RWPE2 (cell line): ENCODE data around the gene PHF2.

Experiments used
- ATAC-seq: fragments of 200-7000 bp; cut with Tn5 transposase; 3 replicates; pipeline ENCODE4 v1.9.1; 2021; ENCODE audit warnings: low read depth
- DNase-seq: peaks from one replicate; pipeline ENCODE4 v3.0.0-alpha.2; 2020; ENCODE audit warnings: low spot score
- H3K27ac ChIP-seq: fragments of 450-650 bp; 2 replicates; pipeline ENCODE4 v1.5.1; 2017; ENCODE audit warnings: mild to moderate bottlenecking; ENCODE audit not compliant: poor library complexity, severe bottlenecking
- H3K27me3 ChIP-seq: fragments of 250-450 bp; sonication (Bioruptor Pico); 2 replicates; pipeline ENCODE4 v1.5.1; 2021; ENCODE audit warnings: mild to moderate bottlenecking, moderate library complexity; ENCODE audit not compliant: insufficient read depth, poor library complexity, severe bottlenecking
- H3K36me3 ChIP-seq: fragments of 250-450 bp; sonication (Bioruptor Pico); 2 replicates; pipeline ENCODE4 v1.5.1; 2020; ENCODE audit warnings: low read depth, mild to moderate bottlenecking, moderate library complexity
- H3K4me1 ChIP-seq: fragments of 250-450 bp; sonication (Bioruptor Pico); 2 replicates; pipeline ENCODE4 v1.5.1; 2021; ENCODE audit warnings: mild to moderate bottlenecking, moderate library complexity; ENCODE audit not compliant: insufficient read depth, poor library complexity, severe bottlenecking
- H3K4me3 ChIP-seq: fragments of 250-450 bp; sonication (Bioruptor Pico); 2 replicates; pipeline ENCODE4 v1.5.1; 2021; ENCODE audit warnings: mild to moderate bottlenecking, moderate library complexity; ENCODE audit not compliant: severe bottlenecking
- H3K9me3 ChIP-seq: fragments of 250-450 bp; sonication (Bioruptor Pico); 2 replicates; pipeline ENCODE4 v1.5.1; 2021; ENCODE audit warnings: mild to moderate bottlenecking, moderate library complexity; ENCODE audit not compliant: severe bottlenecking
- TF ChIP-seq, protein P1 (sequence below): fragments of 450-650 bp; IDR thresholded peaks from one replicate; pipeline ENCODE4 v1.5.1; 2017; ENCODE audit warnings: mild to moderate bottlenecking, moderate library complexity; ENCODE audit not compliant: poor library complexity, severe bottlenecking

The PHF2 gene

GRCh38 chr9:93645149-93645889 lies 68.9 kb downstream of the PHF2 start:
- Histone ChIP-seq H3K4me1 (no peaks in the 10 kb centered on the region), H3K4me3 (no peak overlapping the region), H3K27ac (no peak overlapping the region), H3K27me3 (no peaks in the 10 kb centered on the region), H3K36me3 (peaks cover 20% of the 10 kb centered on the region), H3K9me3 (no peaks in the 10 kb centered on the region)
- DNase-seq (peak; percentile 45), ATAC-seq (no peak)
- TF ChIP-seq, protein P1, sequence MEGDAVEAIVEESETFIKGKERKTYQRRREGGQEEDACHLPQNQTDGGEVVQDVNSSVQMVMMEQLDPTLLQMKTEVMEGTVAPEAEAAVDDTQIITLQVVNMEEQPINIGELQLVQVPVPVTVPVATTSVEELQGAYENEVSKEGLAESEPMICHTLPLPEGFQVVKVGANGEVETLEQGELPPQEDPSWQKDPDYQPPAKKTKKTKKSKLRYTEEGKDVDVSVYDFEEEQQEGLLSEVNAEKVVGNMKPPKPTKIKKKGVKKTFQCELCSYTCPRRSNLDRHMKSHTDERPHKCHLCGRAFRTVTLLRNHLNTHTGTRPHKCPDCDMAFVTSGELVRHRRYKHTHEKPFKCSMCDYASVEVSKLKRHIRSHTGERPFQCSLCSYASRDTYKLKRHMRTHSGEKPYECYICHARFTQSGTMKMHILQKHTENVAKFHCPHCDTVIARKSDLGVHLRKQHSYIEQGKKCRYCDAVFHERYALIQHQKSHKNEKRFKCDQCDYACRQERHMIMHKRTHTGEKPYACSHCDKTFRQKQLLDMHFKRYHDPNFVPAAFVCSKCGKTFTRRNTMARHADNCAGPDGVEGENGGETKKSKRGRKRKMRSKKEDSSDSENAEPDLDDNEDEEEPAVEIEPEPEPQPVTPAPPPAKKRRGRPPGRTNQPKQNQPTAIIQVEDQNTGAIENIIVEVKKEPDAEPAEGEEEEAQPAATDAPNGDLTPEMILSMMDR: no peak

DNA sequence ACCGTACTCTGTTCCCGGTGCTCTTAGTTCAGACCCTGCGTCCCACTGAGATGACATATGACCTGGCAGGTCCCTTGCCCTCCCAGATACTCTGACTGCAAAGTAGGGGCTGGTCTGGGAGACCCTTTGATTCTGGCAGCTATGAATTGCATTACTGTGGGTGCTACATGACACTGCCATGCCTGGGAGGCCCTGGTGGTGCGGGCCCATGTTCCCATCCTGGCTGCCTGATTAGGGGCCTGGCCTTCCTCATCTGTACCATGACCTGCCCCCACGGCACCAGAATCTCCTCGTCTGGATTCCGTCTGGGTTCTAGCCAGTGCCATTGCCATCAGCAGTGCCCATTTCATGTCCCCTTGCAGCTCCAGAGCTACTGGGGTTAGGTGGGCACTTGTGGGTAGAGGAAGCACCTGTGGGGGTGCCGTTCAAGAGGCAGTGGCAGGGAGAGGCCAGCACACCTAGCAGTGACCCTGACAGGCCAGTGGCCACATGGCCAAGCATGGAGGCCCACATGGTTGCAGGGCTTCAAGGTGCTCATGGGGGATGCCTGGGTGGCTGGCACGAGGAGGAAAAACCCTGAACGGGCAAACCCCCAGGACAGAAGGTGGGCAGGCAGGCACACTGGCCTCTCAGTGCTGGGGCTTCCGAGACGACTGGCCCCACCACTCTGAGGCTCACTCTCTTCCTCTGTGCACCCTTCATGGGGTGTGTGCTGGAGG lies 69.7 kb downstream of the PHF2 start:
- Histone ChIP-seq H3K27me3 (no peaks in the 10 kb centered on the region), H3K36me3 (peaks cover 25% of the 10 kb centered on the region), H3K9me3 (no peaks in the 10 kb centered on the region), H3K4me1 (no peaks in the 10 kb centered on the region), H3K4me3 (no peak overlapping the region), H3K27ac (no peak overlapping the region)
- TF ChIP-seq, protein P1: no peak
- peak; percentile 33 for DNase-seq
- no peak for ATAC-seq

DNA sequence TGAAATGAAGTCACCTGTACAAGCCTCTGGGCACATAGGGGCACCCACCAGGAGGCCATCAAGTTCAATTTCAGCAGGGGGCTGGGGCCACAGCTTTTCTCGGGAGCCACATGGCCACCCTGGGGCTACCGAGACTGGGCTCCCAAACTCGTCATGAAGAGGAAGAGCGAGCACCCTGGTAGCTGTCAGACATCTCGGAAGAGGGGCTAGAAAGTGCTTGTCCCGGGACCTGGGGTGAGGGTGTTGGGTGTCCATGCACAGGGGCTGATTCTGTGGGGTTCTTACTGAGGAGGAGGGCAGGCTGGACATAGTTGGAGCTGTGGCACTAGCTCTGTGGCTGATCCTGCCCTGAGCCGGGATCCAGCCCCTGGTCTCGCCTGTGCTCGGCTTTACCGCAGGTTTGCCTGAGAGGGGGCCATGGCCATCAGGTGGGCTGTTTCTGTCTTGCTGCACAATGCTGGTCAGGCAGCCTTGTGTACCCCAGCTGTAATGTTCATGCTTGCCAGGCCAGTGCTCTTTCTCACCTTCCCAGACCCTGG lies 70.3 kb downstream of the PHF2 start:
- no peak for DNase-seq

GRCh38 chr9:93648181-93648580 lies 71.8 kb downstream of the PHF2 start:
- TF ChIP-seq, protein P1: no peak
- H3K36me3 ChIP-seq: peaks cover 20% of the 10 kb centered on the region
- H3K4me1 ChIP-seq: no peaks in the 10 kb centered on the region
- H3K9me3 ChIP-seq: no peaks in the 10 kb centered on the region
- ATAC-seq: no peak
- DNase-seq: no peak
- H3K27me3 ChIP-seq: no peaks in the 10 kb centered on the region
- H3K4me3 ChIP-seq: no peak overlapping the region
- H3K27ac ChIP-seq: no peak overlapping the region

More for the DNA sequence above, 70.3 kb downstream of the PHF2 start:
- Histone ChIP-seq H3K4me3 (no peak overlapping the region), H3K27ac (no peak overlapping the region), H3K27me3 (no peaks in the 10 kb centered on the region), H3K36me3 (peaks cover 27% of the 10 kb centered on the region), H3K4me1 (no peaks in the 10 kb centered on the region), H3K9me3 (no peaks in the 10 kb centered on the region)
- TF ChIP-seq, protein P1: no peak
- no peak for ATAC-seq
